Hematopoietic multipotent progenitor cell treated with erythropoietin and hydrocortisone succinate and interleukin-3 and kit ligand, for 17 days (in vitro differentiated cells): ENCODE data around the gene KREMEN1.
"Not testable (repeated sequence)": the region's sequence is repeated elsewhere in the genome, so short reads cannot be mapped to it uniquely, and the experiment has no call there.

Experiments
- DNase-seq: peaks from one replicate; pipeline ENCODE4 v3.0.0-alpha.2; 2015; ENCODE audit warnings: low spot score

Gene KREMEN1

GRCh38 chr22:29079218-29079901 is 6.5 kb downstream of the KREMEN1 start:
- no peak for DNase-seq

- DNase-seq, result no peak
Measured at GRCh38 chr22:29080106-29080975, 7.5 kb downstream of the KREMEN1 start.

- no peak for DNase-seq
Measured at GRCh38 chr22:29081517-29082236, 8.8 kb downstream of the KREMEN1 start.

- no peak for DNase-seq
Measured at GRCh38 chr22:29082826-29083545, 10.2 kb downstream of the KREMEN1 start.

GRCh38 chr22:29083576-29083932 is 10.7 kb downstream of the KREMEN1 start:
- not testable (repeated sequence) for DNase-seq

GRCh38 chr22:29083933-29084591 is 11.2 kb downstream of the KREMEN1 start:
- no peak for DNase-seq

- no peak for DNase-seq
Measured at GRCh38 chr22:29087012-29087411, 14.2 kb downstream of the KREMEN1 start.

- DNase-seq, result no peak
Measured at GRCh38 chr22:29088809-29089208, 16.0 kb downstream of the KREMEN1 start.

- no peak for DNase-seq
Measured at GRCh38 chr22:29089507-29089906, 16.7 kb downstream of the KREMEN1 start.

GRCh38 chr22:29090039-29090438 is 17.2 kb downstream of the KREMEN1 start:
- no peak for DNase-seq

GRCh38 chr22:29092243-29092642 is 19.4 kb downstream of the KREMEN1 start:
- DNase-seq, result no peak

- no peak for DNase-seq
Measured at GRCh38 chr22:29093030-29093429, 20.2 kb downstream of the KREMEN1 start.

GRCh38 chr22:29093501-29094300 is 20.9 kb downstream of the KREMEN1 start:
- DNase-seq, result no peak

- no peak for DNase-seq
Measured at GRCh38 chr22:29095459-29095858, 22.6 kb downstream of the KREMEN1 start.

- DNase-seq, result no peak
Measured at GRCh38 chr22:29096736-29097669, 24.2 kb downstream of the KREMEN1 start.

- no peak for DNase-seq
Measured at GRCh38 chr22:29098296-29098695, 25.5 kb downstream of the KREMEN1 start.

GRCh38 chr22:29102300-29102699 is 29.5 kb downstream of the KREMEN1 start:
- no peak for DNase-seq

GRCh38 chr22:29103121-29103520 is 30.3 kb downstream of the KREMEN1 start:
- no peak for DNase-seq

GRCh38 chr22:29105468-29105867 is 32.6 kb downstream of the KREMEN1 start:
- no peak for DNase-seq

- DNase-seq, result no peak
Measured at GRCh38 chr22:29106839-29107238, 34.0 kb downstream of the KREMEN1 start.
